ENCODE data around the gene HK2. TPM values are rescaled to one million over a fixed set of nuclear protein-coding genes. Genes with fewer than 3 reads are reported as not detected.
"Not testable (repeated sequence)": the region's sequence is repeated elsewhere in the genome, so short reads cannot be mapped to it uniquely, and the experiment has no call there.

HK2 gene
- polyA plus RNA-seq, 1 donor, result 6.6 TPM

GRCh38 chr2:74895001-74895400 is 61.1 kb downstream of the HK2 start:
- DNase-seq (ENCODE audit: low read depth), result no peak

DNA sequence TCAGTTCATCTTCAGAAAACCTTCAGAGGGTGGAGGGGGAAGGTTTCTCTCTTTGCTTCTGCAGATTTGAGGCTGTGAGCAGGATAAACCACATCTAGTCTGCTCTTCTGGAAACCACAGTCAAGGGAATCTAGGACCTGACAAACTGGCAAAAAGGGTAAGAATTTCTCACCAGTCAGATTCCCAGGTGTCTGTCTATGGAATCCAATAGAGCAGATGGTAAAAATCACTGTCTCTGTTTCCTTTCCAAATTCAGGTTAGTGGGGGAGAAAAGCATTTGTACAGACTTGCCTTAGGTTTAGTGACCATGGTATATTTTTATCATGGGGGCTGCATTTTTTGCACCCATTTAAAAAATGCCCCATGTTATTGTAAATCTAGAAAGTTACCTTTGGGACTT is 62.3 kb downstream of the HK2 start:
- DNase-seq (ENCODE audit: low read depth), result no peak

- not testable (repeated sequence) for DNase-seq (ENCODE audit: low read depth)
These were observed 66.3 kb downstream of the HK2 start for GRCh38 chr2:74900225-74900624.

DNA sequence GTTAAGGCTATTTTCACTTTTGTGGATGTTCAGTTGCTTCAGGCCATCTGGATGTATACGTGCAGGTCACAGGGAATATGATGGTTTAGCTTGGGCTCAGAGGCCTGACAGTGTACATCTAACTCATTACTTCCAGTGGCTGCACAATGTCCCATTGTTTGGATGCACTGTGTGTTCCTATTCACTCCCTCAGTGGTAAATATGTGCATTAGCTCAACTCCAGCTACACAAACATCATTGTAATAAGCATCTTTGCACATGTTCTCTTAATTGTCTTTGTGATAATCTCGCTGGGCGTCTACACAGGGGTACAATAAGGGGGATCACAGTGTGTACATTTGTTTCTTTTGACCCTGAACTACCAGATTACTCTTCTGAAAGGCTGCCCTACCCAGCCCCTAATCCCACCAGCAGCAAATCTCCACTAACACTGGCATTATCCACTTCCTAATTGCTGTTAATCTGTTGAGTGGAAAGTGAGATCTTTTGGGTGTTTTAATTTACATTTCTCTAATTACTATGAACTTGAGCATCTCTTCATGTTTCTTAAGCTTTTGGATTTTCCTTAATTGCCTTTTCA is 68.4 kb downstream of the HK2 start:
- no peak for DNase-seq (ENCODE audit: low read depth)

GRCh38 chr2:74906395-74906794 is 72.5 kb downstream of the HK2 start:
- no peak for DNase-seq (ENCODE audit: low read depth)

DNA sequence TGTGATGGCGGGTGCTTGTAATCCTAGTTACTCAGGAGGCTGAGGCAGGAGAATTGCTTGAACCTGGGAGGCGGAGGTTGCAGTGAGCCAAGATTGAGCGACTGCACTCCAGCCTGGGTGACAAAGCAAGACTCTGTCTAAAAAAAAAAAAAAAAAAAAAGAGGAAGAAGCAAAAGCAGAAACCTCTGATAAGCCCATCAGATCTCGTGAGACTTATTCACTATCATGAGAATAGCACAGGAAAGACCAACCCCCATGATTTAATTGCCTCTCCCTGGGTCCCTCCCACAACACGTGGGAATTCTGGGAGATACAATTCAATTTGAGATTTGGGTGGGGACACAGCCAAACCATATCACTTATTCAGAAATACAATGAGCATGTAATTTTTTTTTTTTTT is 73.6 kb downstream of the HK2 start:
- DNase-seq (ENCODE audit: low read depth), result not testable (repeated sequence)

- no peak for DNase-seq (ENCODE audit: low read depth)
These were observed 75.0 kb downstream of the HK2 start for GRCh38 chr2:74908748-74909444.

DNA sequence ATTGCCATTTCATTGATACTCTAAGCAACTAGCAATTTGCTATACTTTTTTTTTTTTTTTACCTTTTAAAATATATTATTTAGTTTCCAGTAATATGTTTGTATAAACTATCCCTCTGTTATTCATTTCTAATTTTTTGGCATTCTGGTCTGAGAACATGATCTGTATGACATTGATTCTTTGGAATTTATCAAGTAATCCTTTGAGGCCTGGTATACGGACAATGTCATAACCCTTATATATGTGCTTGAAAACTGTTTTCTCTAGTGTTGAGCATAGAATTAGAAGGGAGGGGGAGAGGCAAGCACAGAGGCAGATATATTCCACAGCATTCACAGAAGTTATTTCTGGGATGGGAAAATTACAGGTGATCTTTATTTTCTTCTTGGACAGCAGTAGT is 76.3 kb downstream of the HK2 start:
- DNase-seq (ENCODE audit: low read depth), result no peak

GRCh38 chr2:74911061-74911460 is 77.1 kb downstream of the HK2 start:
- no peak for DNase-seq (ENCODE audit: low read depth)

GRCh38 chr2:74915743-74916142 is 81.8 kb downstream of the HK2 start:
- DNase-seq (ENCODE audit: low read depth), result no peak

- no peak for DNase-seq (ENCODE audit: low read depth)
These were observed 82.5 kb downstream of the HK2 start for GRCh38 chr2:74916394-74916793.

- DNase-seq (ENCODE audit: low read depth), result no peak
These were observed 84.0 kb downstream of the HK2 start for GRCh38 chr2:74917702-74918619.

- DNase-seq (ENCODE audit: low read depth), result no peak
These were observed 85.9 kb downstream of the HK2 start for GRCh38 chr2:74919827-74920226.

GRCh38 chr2:74921236-74921736 is 87.4 kb downstream of the HK2 start:
- DNase-seq (ENCODE audit: low read depth), result no peak

- DNase-seq (ENCODE audit: low read depth), result no peak
These were observed 88.8 kb downstream of the HK2 start for GRCh38 chr2:74922592-74923227.

DNA sequence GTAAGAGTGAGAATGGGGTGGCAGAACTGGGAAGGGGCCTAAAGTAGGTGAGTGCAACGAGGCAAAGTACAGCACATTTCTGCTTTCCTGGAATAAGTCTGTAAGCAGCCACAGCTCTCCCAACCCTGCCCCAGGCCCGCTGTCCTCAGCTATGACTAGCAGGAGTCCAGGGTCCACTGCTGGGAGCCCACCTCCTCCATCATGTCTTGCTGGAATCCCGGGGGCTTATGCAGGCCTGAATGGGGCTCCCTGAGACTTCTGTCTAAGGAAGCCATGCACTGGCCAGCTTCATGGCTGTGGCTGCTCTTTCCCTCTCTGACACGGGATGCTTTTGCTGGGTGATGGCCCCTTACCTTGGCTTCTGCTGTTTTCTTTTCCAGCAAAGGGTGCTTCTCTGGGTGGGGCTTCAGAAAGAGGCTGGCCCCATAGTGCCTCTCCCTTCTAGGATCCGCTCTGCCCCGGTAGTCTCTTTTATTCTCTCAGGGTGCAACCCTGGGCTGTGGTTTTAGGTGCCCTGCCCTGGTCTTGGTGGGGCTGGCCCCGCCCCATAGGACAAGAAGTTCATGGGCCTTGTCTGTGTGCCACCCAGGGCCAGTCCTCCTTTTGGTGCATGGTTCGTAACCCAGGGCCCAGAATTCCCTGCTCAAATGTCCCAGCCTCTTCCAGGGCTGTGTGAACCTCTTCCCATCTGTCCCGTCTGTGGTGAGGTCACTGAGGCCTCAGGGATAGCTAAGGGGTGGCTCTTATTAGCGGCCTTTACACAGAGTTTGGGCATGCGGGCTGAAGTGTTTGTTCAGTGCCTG is 90.7 kb downstream of the HK2 start:
- DNase-seq (ENCODE audit: low read depth), result no peak

DNA sequence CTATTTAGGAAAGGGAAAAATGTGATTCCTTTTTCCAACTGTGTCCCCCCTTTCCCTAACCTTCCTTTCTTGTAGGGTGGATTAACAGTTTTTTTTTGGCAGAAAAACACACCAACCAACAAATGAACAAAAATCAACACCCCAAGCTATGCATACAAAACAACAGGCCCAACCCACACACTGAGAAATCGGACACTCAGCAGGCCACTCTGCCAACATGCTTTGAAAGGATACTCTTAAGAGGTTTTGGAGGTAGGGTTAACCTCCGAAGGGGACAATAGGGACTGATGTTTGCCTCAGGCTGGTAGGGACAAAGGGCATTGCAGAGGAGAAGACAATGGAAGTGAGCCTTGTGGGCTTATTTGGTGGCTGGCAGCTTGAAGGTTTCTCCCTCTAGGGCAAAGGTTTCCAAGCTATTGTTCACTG is 91.4 kb downstream of the HK2 start:
- no peak for DNase-seq (ENCODE audit: low read depth)

DNA sequence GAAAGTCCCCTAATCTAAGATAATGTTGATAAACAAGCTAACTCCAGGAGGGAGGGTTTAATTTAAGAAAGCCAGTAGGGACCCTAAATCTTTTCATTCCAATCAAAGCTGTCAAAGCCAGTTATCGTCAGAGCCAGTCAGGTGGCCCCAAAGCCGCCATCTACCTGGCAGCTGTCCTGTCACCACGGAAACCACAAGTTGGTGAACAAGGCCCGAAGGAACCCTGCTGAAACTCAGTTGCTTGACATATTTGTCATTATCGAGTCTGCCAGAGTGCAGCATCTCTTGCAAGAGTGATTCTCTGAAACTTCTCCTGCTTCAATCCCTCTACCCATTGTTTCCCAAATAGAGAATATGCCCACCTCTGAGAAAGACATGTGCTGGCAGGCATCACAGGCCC is 93.7 kb downstream of the HK2 start:
- DNase-seq (ENCODE audit: low read depth), result no peak

DNA sequence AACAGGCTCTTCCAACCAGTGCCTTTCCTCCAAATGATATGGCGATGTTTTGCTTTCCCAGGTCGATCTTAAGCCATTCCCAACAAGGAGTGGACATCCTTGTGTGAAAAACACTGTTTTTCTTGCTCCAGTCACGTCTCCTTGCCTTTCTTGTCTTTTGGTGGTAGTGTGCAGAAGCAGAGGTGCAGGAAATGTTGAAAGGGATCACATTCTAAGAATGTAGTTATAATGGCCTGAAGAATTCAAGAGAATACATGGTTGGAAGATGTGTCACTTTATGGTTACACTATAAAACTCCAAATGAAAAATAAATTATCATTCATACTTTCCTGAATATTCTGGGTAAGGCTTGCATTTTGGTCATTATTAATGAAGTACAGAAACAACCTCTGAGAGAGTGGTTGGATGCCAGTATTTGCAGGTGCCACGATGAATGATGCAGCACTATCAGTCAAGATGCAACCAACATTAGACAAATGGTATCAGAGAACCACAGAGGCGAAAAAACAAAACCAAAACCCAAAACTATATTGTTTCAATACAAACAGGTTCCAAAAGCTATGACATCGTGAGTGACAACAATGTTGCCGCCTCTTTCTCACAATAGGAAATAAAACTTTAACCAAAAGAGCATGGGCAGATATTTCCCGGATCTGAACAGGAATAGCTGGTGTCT is 97.0 kb downstream of the HK2 start:
- no peak for DNase-seq (ENCODE audit: low read depth)

- DNase-seq (ENCODE audit: low read depth), result no peak
These were observed 98.0 kb downstream of the HK2 start for GRCh38 chr2:74931940-74932339.

GRCh38 chr2:74935975-74936391 is 102.1 kb downstream of the HK2 start:
- DNase-seq (ENCODE audit: low read depth), result no peak
